Neural cell (in vitro differentiated cells): ENCODE measurements around the gene LAMB2. TPM values are rescaled to one million over a fixed set of nuclear protein-coding genes. Genes with fewer than 3 reads are reported as not detected.

Experiments used
- H2AFZ ChIP-seq: fragments of 200-600, 300-800 bp; sonication (generic), shearing (Covaris generic); 2 replicates; pipeline ENCODE4 v1.6.0; 2014; ENCODE audit warnings: low read depth, mild to moderate bottlenecking, antibody characterized with exemption, low read length, moderate library complexity
- H3F3A ChIP-seq: fragments of 200-600 bp; shearing (Covaris generic); 2 replicates; pipeline ENCODE4 v1.6.1; 2016; ENCODE audit warnings: mild to moderate bottlenecking, moderate library complexity, mixed read lengths, antibody characterized with exemption, low read length; ENCODE audit not compliant: insufficient read depth, poor library complexity, severe bottlenecking
- H3K27ac ChIP-seq: fragments of 200-600, 300-800 bp; sonication (generic), shearing (Covaris generic); 2 replicates; pipeline ENCODE4 v1.5.1; 2014; ENCODE audit warnings: mild to moderate bottlenecking, low read length, moderate library complexity
- H3K27me3 ChIP-seq: fragments of 300-800, 200-600 bp; sonication (generic), shearing (Covaris generic); 2 replicates; pipeline ENCODE4 v1.6.0; 2014; ENCODE audit warnings: mild to moderate bottlenecking, low read depth, low read length, moderate library complexity; ENCODE audit not compliant: insufficient read depth
- H3K36me3 ChIP-seq: fragments of 300-800, 200-600 bp; sonication (generic), shearing (Covaris generic); 2 replicates; pipeline ENCODE4 v1.5.1; 2014; ENCODE audit warnings: mild to moderate bottlenecking, antibody characterized with exemption, low read length, moderate library complexity; ENCODE audit not compliant: insufficient read depth
- H3K4me2 ChIP-seq: fragments of 300-800, 200-600 bp; sonication (generic), shearing (Covaris generic); 2 replicates; pipeline ENCODE4 v1.6.0; 2014; ENCODE audit warnings: mild to moderate bottlenecking, low read length
- H3K4me3 ChIP-seq: fragments of 300-800, 200-600 bp; sonication (generic), shearing (Covaris generic); 2 replicates; pipeline ENCODE4 v1.5.1; 2014; ENCODE audit warnings: mild to moderate bottlenecking, low read length, moderate library complexity
- H3K79me2 ChIP-seq: fragments of 200-600 bp; shearing (Covaris generic); replicated peaks from 2 replicates; pipeline ENCODE4 v1.6.0; 2014; ENCODE audit warnings: mild to moderate bottlenecking, low read length, moderate library complexity; ENCODE audit not compliant: insufficient read depth
- H3K9ac ChIP-seq: fragments of 300-800, 200-600 bp; sonication (generic), shearing (Covaris generic); 2 replicates; pipeline ENCODE4 v1.6.1; 2016; ENCODE audit warnings: mild to moderate bottlenecking, low read length, mixed read lengths
- H3K9me2 ChIP-seq: fragments of 200-600 bp; shearing (Covaris generic); 2 replicates; pipeline ENCODE4 v1.6.1; 2016; ENCODE audit warnings: mild to moderate bottlenecking, low read length, mixed read lengths; ENCODE audit not compliant: insufficient read depth
- H3K9me3 ChIP-seq: fragments of 200-600, 300-800 bp; sonication (generic), shearing (Covaris generic); 2 replicates; pipeline ENCODE4 v1.6.1; 2016; ENCODE audit warnings: mild to moderate bottlenecking, mixed run types, low read length, moderate library complexity, mixed read lengths
- H4K20me1 ChIP-seq: fragments of 200-600 bp; shearing (Covaris generic); 2 replicates; pipeline ENCODE4 v1.6.1; 2016; ENCODE audit warnings: mild to moderate bottlenecking, mixed run types; ENCODE audit not compliant: insufficient read depth
- EP300 ChIP-seq: fragments of 450-650 bp; conservative IDR thresholded peaks from 2 replicates; pipeline ENCODE4 v1.6.1; 2014; ENCODE audit warnings: antibody characterized with exemption, mild to moderate bottlenecking, moderate library complexity; ENCODE audit not compliant: poor library complexity, severe bottlenecking
- EZH2 ChIP-seq: fragments of 200-600, 300-800 bp; shearing (Covaris generic), sonication (generic); IDR thresholded peaks from 2 replicates; pipeline ENCODE4 v1.6.1; 2014; ENCODE audit warnings: antibody characterized with exemption, low read length, borderline replicate concordance, mild to moderate bottlenecking; ENCODE audit not compliant: insufficient read depth, poor library complexity, severe bottlenecking
- MXI1 ChIP-seq: fragments of 450-650 bp; conservative IDR thresholded peaks from 2 replicates; pipeline ENCODE4 v1.6.1; 2014; ENCODE audit warnings: antibody characterized with exemption, mild to moderate bottlenecking; ENCODE audit not compliant: poor library complexity, severe bottlenecking
- POLR2AphosphoS5 ChIP-seq: IDR thresholded peaks from 2 replicates; pipeline ENCODE4 v1.6.1; 2012
- RAD21 ChIP-seq: fragments of 450-650 bp; conservative IDR thresholded peaks from 2 replicates; pipeline ENCODE4 v1.6.1; 2014; ENCODE audit warnings: antibody characterized with exemption, mild to moderate bottlenecking, moderate library complexity
- SMC3 ChIP-seq: fragments of 450-650 bp; conservative IDR thresholded peaks from 2 replicates; pipeline ENCODE4 v1.6.1; 2014; ENCODE audit warnings: antibody characterized with exemption, mild to moderate bottlenecking, moderate library complexity; ENCODE audit not compliant: poor library complexity
- TAF1 ChIP-seq: IDR thresholded peaks from 2 replicates; pipeline ENCODE4 v1.6.1; 2012; ENCODE audit warnings: low read depth
- polyA plus RNA-seq: library from polyadenylated mRNA; depleted of rRNA; stranded (reverse); fragments of >200 nt; gene quantifications from 2 replicates; pipeline ENCODE4 v1.2.3, GENCODE V29; 2014
- TF ChIP-seq, protein P1 (sequence below): fragments of 450-650 bp; IDR thresholded peaks from 2 replicates; pipeline ENCODE4 v1.5.1; 2014; ENCODE audit warnings: antibody characterized with exemption, mild to moderate bottlenecking, moderate library complexity; ENCODE audit not compliant: poor library complexity, severe bottlenecking
- TF ChIP-seq, protein P2 (sequence below): IDR thresholded peaks from 2 replicates; pipeline ENCODE4 v1.6.1; 2012; ENCODE audit warnings: borderline replicate concordance

Gene LAMB2
- polyA plus RNA-seq, 1 donor from 2014 or later, result 15.9 TPM

DNA sequence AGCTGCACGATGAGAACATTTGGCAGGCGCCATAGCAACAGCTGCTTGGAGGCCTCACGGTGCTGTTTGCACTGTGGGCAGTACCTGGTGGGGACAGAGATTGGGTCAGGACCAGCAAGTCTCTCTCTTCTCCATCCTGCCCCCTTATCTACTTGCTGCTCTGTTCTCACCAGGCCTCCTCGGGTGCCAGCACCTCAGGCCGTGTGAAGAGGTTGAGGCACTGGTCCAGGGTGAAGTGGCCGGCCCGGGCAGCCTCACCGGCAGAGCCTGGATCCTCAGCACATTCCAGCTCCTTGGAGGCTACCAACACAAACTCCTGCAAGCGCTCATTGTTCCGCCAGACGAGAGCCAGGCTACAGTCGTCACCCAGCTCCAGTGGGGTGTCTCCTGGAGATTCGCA, 22.1 kb downstream of the LAMB2 start:
- TF ChIP-seq, protein P1, sequence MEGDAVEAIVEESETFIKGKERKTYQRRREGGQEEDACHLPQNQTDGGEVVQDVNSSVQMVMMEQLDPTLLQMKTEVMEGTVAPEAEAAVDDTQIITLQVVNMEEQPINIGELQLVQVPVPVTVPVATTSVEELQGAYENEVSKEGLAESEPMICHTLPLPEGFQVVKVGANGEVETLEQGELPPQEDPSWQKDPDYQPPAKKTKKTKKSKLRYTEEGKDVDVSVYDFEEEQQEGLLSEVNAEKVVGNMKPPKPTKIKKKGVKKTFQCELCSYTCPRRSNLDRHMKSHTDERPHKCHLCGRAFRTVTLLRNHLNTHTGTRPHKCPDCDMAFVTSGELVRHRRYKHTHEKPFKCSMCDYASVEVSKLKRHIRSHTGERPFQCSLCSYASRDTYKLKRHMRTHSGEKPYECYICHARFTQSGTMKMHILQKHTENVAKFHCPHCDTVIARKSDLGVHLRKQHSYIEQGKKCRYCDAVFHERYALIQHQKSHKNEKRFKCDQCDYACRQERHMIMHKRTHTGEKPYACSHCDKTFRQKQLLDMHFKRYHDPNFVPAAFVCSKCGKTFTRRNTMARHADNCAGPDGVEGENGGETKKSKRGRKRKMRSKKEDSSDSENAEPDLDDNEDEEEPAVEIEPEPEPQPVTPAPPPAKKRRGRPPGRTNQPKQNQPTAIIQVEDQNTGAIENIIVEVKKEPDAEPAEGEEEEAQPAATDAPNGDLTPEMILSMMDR, result no peak
- TF ChIP-seq EP300 (no peak), POLR2AphosphoS5 (no peak)
- H3K36me3 ChIP-seq, result peaks cover 7% of the 10 kb centered on the region

DNA sequence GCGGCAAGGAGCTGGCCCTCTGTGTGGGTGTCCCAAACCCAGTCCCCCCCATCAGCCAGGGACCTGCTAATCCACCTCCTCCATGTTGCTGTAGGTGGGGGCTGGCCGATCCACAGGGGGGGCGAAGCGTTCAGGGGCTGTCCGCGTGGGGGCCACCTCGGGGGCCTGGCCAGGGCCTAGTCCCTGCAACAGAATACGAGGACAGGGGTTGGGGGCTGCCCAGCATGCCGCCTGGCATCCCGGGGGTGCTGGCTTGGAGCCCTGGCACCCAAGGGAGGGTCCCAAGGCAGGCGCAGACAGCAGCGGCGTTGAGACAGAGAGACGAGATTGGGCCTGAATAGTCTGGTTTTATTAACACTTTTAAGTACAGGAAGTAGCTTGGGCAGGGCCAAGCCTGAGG, 24.5 kb downstream of the LAMB2 start:
- H3F3A ChIP-seq, result peaks cover 3% of the 10 kb centered on the region
- H3K27ac ChIP-seq, result no peak overlapping the region
- TF ChIP-seq MXI1 (no peak), EZH2 (no peak), SMC3 (no peak), TAF1 (no peak), RAD21 (no peak), POLR2AphosphoS5 (no peak), EP300 (no peak)
- TF ChIP-seq, protein P1, result no peak
- TF ChIP-seq, protein P2, sequence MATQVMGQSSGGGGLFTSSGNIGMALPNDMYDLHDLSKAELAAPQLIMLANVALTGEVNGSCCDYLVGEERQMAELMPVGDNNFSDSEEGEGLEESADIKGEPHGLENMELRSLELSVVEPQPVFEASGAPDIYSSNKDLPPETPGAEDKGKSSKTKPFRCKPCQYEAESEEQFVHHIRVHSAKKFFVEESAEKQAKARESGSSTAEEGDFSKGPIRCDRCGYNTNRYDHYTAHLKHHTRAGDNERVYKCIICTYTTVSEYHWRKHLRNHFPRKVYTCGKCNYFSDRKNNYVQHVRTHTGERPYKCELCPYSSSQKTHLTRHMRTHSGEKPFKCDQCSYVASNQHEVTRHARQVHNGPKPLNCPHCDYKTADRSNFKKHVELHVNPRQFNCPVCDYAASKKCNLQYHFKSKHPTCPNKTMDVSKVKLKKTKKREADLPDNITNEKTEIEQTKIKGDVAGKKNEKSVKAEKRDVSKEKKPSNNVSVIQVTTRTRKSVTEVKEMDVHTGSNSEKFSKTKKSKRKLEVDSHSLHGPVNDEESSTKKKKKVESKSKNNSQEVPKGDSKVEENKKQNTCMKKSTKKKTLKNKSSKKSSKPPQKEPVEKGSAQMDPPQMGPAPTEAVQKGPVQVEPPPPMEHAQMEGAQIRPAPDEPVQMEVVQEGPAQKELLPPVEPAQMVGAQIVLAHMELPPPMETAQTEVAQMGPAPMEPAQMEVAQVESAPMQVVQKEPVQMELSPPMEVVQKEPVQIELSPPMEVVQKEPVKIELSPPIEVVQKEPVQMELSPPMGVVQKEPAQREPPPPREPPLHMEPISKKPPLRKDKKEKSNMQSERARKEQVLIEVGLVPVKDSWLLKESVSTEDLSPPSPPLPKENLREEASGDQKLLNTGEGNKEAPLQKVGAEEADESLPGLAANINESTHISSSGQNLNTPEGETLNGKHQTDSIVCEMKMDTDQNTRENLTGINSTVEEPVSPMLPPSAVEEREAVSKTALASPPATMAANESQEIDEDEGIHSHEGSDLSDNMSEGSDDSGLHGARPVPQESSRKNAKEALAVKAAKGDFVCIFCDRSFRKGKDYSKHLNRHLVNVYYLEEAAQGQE, result no peak
- no peaks in the 10 kb centered on the region for H3K27me3 ChIP-seq
- H3K79me2 ChIP-seq, result peaks cover 10% of the 10 kb centered on the region
- no peak overlapping the region for H3K4me2 ChIP-seq
- no peak overlapping the region for H3K4me3 ChIP-seq
- H2AFZ ChIP-seq, result no peak overlapping the region
- no peaks in the 10 kb centered on the region for H3K36me3 ChIP-seq
- no peak overlapping the region for H3K9ac ChIP-seq
- H3K9me3 ChIP-seq, result no peaks in the 10 kb centered on the region
- no peaks in the 10 kb centered on the region for H3K9me2 ChIP-seq
- H4K20me1 ChIP-seq, result no peaks in the 10 kb centered on the region

More for the DNA sequence above, 22.1 kb downstream of the LAMB2 start:
- Histone ChIP-seq H3K27ac (no peak overlapping the region), H2AFZ (no peak overlapping the region), H3F3A (peaks cover 1% of the 10 kb centered on the region), H4K20me1 (no peaks in the 10 kb centered on the region), H3K27me3 (no peaks in the 10 kb centered on the region), H3K9ac (no peak overlapping the region), H3K4me2 (no peak overlapping the region), H3K79me2 (no peaks in the 10 kb centered on the region), H3K9me3 (no peaks in the 10 kb centered on the region), H3K4me3 (no peak overlapping the region), H3K9me2 (no peaks in the 10 kb centered on the region)
